ENCODE results near the gene PYGB. TPM values are rescaled to one million over a fixed set of nuclear protein-coding genes. Genes with fewer than 3 reads are reported as not detected.

PYGB gene
- total RNA-seq, 1 donor from 2014 or later = 66.0 TPM

DNA sequence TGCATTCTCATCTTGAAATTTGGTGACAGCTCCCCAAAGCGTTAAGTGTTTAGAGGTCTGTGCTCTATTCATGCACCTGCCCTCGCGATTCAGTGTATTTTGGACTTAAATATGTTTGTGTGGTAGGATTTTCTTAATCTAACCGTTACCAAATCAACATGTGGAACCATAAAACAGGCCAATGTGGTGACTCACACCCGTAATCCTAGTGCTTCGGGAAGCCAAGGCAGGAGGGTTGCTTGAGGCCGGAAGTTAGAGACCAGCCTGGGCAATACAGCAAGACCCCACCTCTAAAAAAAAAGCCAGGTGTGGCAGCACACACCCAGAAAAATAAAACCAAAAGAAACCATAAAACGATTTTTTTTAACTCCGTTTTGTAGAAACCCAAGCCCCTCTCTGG is 31.5 kb downstream of the PYGB start:
- DNase-seq (ENCODE audit: low spot score in 2 of 2) = no peak
- FAIRE-seq = no peak

DNA sequence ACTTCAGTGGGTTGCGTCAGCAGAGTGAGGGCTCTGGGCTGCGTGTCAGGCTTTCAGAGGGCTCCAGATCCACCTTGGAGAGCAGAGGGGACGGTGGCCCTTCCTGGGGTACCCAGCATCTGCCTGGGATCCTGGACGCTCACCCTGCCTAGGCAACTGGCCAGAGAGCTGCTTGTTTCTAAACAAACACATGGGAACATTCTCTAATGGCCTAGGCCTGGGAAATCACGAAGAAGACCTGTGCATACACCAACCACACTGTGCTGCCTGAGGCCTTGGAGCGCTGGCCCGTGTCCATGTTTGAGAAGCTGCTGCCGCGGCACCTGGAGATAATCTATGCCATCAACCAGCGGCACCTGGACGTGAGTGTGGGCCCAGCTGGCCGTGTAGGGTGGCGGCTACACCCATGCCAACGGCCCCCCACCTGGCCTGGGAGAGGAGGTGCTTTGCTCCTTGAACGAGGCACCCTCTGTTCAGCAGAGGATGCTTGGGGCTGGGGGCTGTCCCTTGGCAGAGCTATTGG is 32.2 kb downstream of the PYGB start:
- DNase-seq (ENCODE audit: low spot score in 2 of 2) (no peak), FAIRE-seq (no peak)

DNA sequence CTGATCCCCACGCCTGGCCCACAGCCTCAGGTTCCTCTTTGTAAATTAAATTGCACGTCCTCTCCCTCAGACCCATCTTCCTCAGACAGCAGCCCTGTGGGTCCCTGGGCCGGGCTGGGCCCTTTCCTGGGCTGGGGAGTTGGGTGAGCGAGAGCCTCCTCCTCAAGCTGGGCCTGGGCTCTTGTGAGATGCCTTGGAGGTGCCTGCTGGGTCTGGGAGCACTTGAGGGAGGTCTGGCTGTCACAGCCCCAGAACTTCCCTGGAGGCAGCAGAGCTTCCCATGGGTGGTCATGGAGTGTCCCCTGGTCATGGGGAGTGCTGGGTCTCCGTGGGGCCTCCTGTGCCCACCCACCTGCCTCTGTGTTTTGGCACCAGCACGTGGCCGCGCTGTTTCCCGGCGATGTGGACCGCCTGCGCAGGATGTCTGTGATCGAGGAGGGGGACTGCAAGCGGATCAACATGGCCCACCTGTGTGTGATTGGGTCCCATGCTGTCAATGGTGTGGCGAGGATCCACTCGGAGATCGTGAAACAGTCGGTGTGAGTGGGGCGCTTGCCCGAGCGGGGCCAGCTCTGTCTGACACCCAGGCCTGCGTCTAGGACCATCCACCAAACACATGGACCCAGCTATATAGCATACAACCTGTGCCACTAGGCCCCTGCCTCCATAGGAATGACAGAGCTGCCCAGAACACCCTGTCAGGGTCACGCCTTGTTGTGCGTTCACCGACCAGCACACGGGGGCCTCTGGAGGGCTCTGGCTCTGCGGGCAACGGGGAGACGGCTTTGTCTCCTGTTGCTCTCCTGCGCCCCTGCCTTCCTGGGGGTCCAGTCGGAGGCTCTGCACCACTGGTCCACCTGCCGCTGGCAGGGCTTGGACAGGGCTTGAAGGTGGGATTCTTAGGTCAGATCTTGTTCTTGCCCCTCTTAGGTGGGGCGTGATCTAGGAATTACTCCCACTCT is 33.0 kb downstream of the PYGB start:
- no peak for FAIRE-seq
- DNase-seq (ENCODE audit: low spot score in 2 of 2) = no peak

DNA sequence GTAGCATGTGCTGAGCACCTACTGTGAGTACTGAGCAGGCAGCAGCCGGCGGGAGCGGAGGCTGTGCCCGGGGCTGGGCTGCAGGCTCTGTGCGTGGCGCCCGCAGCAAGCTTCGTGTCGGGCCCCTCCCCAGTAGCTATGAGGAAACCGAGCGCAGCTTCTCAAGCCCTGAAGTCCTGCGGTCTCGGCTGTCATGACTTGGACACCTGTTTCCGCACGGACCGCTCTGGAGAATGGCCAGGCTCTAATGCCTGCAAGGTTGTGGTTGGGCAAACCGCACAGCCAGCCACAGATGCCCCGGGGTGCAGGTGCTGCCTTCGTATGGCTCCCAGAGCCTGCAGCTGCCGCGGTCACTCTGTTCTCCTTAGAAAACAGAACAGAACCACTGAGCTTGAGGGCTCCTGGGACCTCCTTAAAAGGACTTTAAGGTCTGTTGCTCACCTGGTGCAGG is 33.7 kb downstream of the PYGB start:
- DNase-seq (ENCODE audit: low spot score in 2 of 2) = no peak
- FAIRE-seq = no peak

DNA sequence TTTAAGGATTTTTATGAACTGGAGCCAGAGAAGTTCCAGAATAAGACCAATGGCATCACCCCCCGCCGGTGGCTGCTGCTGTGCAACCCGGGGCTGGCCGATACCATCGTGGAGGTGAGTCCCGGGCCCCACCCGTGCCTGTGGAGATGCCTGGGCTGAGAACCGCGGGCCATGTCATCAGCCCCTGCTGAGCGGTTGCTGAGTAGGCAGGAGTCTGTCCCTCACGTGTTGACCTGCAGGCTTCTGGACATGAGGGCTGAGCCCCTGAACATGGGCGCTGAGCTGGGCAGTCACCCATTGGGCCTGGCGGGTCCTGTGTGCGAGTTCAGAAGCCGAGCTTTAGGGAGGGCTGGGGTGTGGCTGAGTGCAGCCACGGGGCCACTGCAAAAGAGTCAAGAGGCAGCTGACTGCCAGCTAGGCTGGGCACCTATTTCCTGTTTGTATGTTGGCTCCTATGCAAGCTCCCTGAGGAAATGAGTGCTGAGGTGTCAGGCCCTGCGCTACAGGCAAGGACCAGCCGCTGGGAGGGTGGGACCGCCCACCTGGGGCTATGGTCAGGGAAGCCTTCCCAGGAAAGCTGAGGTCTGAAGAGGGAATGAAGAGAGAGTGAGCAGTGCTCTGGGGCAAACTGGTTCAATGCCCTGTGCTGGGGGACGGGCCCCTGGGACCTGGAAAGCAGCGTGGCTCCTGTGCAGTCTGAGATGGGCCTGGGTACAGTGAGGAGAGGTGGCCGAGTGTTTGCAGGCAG is 34.3 kb downstream of the PYGB start:
- no peak for FAIRE-seq
- DNase-seq (ENCODE audit: low spot score in 2 of 2) = no peak

DNA sequence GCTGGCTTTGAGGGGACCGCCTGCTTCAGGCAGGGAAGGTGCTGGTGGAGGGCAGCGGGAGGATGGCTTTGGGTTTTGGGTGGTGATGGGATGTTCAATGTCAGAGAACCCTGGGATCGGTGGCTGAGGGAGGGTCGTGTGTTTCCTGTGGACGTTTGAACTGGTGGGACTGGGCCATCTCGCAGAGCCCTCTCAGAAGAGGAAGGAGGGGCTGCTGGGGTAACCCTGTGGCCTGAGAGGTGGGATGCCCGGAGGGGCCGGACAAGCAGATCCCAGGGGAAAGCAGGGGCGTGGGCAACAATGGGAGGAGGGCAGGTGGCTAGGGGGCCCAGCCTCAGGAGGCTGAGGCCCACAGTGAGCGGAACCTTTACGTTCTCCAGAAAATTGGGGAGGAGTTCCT is 34.9 kb downstream of the PYGB start:
- DNase-seq (ENCODE audit: low spot score in 2 of 2) (no peak), FAIRE-seq (no peak)

DNA sequence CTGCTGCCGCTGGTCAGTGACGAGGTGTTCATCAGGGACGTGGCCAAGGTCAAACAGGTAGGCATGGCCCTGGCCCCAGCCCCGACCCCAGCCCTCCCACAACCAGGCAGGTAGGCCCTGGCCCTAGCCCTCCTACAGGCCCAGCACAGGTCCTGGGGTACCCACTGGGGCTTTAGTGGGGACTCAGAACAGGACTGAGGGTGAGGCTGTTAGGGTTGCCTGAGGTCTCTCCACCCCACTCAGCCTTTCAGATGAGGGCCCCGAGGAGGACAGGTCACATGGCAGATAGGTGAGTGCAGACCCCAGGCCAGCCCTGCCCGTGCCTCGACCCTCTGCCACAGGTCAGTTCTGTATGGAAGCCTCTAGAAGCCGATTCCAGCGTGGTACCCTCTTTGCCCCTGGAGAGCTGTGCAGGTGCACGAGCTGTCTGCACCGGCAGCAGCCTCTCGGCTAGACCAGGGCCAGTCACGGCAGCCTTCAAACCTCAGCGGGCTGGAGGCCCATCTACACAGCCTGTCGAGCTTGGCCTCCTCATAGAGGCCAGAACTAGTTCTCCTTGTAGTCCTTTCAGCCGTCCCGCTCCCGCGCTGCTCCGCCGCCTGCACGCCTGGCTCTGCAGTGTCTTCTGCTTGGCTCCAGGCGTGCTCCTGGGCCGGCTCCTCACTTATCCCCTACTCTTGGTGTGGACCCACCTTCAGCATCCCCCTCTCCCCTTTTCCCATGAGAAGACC is 35.5 kb downstream of the PYGB start:
- FAIRE-seq (no peak), DNase-seq (ENCODE audit: low spot score in 2 of 2) (no peak)

DNA sequence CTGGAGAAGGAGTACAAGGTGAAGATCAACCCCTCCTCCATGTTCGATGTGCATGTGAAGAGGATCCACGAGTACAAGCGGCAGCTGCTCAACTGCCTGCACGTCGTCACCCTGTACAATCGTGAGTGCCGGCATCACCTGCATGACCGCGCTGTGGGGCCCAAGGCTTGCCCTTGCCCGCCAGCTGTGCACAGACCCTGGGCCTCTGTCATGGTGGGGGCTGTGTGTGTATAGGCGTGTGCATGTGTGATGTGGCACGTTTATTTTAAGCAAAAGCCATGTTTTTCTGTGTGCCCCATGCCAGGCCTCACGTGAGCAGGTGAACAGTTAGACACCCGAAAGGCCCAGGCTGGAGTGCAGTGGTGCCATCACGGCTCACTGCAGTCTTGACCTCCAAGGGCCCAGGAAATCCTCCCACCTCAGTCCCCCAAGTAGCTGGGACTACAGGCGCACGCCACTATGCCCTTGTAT is 36.3 kb downstream of the PYGB start:
- FAIRE-seq = no peak
- DNase-seq (ENCODE audit: low spot score in 2 of 2) = no peak

DNA sequence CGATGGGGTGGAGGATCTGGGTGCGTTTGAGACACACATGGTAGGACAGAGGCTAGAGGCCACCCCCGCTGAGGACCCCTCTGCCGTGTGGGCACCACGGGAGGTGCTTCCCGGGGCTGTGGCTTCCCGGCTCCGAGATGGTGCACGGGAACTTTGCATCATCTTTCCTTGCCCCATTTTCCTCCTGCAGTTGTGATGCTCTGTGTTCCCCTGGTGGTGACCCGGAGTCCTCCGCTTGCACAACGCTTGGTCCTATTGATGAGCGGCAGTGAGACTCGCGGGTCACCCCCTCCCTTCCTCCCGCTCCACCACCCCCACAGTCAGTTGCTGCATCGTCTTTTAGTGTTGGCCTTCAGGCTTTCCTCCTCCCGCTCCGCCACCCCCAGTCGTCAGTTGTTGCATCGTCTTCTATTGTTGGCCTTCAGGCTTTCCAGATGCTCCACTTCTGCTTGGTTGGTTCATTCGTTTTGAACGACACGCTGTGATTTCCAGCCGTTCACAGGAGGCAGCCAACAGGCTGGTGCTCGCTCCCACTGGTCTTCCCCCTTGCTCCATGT is 37.3 kb downstream of the PYGB start:
- DNase-seq (ENCODE audit: low spot score in 2 of 2) (no peak), FAIRE-seq (no peak)

DNA sequence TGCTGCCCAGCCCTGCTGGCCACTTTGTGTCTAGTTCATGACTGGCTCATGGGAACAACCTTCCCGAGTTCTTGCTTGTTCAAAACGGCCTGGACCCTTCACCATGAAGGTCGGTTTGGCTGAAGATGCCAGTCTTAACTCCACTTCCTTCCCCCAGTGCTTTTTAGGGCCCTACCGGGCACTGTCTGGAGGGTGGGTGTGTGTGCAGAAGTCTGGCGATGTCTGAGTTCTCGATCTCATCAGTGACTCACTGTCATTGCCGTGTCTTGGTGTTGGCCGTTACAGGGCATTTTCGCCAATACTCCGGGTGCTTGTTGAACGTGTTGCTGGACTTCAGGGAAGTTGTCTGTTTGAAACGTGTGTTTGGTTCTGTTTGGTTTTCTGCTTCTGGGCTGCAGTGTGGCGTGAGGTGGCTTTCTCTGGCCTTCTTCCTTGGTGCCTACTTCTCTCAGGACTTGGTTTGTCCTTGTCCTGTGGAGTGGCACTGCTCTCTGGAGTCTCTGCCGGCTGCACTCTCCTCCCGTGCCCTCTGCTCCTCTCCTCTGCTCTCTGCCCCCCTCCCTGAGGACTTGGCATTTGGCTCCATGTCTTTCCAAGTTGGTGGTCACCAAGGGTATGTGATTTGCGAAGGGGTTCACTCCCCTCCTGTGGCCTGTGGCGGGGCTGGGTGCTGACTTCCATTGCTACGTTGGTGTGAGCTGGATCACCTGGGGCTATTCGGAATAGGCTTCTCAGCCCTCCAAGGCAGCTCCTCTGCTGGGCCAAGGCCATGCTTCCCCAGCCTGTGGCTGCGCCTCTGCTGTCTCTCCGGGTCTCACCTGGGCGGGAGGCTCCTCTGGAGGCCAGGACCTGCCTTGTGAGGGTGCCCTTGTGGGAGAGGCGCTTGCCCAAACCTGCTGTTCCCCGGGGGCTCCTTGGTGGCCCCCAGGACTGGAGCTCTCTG is 38.2 kb downstream of the PYGB start:
- FAIRE-seq (no peak), DNase-seq (ENCODE audit: low spot score in 2 of 2) (no peak)

DNA sequence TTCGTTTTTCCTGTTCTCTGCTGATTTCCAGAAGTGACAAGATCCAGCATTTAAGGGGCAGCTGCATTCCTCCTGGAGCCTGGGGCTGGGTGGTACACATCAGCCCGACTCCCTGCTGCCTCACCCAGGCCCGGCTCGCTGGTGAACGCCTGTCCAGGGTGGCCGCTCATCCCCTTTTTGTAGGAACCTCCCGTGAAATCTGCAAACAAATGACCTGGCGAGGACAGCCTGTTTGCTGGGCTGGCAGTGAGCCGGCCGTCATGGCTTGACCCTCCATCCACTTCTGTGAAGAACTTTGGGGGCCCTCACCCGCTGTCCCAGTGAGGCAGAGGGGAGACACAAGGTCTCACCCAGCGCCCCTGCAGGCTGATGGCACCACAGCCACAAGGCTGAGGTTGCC is 39.0 kb downstream of the PYGB start:
- FAIRE-seq (no peak), DNase-seq (ENCODE audit: low spot score in 2 of 2) (no peak)

DNA sequence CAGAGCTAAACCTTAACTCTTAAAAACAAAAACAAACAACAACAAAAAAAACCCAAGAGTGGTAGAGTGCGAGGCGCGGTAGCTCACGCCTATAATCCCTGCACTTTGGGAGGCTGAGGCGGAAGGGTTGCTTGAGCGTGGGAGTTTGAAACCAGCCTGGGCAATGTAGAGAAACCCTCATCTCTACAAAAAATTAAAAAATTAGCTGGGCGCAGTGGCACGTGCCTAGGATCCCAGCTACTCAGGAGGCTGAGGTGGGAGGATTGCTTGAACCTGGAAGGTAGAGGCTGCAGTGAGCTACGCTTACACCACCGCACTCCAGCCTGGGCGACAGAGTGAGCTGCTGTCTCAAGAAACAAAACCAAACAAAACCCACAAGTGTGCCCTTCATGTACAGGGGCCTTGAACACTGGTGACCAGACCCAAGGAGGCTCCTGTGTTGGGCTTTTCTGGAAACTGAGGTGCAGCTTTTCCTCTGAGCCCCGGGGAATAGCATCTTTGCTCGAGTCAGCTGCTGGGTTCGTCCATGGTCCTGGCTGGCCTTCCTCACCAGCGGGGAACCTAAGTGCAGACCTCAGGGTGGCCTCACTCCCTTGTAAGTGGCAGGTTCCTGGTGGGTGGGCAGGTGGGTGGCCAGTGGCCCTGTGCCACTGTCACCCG is 39.9 kb downstream of the PYGB start:
- no peak for FAIRE-seq
- no peak for DNase-seq (ENCODE audit: low spot score in 2 of 2)

DNA sequence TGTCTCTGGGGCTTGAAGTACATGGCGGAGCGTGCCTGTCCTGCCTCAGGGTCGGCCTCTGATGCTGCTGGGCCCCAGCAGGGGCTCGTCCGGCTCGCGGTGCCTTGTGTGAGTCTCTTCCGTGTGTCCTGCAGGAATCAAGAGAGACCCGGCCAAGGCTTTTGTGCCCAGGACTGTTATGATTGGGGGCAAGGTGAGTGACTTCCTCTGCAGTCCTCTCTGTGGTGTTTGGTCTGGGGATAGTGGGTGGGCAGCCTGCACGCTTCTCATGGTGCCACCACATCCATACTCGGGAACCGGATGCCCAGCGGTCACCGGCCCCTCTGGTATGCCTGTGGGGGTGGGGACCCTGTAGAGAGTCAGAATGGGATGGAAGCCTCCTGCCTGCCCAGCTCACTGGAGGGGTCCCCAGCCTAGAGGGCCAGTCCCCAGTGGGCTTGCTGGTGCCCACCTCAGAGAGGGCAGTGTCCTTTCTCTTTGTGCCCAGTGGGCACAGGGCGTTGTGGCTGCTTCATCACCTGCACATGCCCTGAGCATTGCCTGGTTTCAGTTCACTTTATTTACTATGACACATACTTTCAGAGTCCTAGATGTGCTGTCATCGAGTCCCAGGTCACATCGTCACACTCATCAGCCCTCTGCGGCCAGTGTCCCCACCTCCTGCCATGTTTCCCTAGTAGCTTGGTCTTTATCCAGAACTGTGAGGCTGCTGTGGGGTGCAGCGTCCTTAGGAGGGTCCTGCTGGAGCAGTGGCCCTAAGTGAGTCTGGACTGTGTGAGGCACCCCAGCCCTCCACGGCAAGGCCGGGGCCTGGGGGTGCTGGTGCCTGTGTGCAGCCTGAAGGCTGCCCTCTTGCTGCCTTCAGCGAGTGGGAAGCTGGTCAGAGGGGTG is 40.7 kb downstream of the PYGB start:
- no peak for FAIRE-seq
- DNase-seq (ENCODE audit: low spot score in 2 of 2) = no peak

DNA sequence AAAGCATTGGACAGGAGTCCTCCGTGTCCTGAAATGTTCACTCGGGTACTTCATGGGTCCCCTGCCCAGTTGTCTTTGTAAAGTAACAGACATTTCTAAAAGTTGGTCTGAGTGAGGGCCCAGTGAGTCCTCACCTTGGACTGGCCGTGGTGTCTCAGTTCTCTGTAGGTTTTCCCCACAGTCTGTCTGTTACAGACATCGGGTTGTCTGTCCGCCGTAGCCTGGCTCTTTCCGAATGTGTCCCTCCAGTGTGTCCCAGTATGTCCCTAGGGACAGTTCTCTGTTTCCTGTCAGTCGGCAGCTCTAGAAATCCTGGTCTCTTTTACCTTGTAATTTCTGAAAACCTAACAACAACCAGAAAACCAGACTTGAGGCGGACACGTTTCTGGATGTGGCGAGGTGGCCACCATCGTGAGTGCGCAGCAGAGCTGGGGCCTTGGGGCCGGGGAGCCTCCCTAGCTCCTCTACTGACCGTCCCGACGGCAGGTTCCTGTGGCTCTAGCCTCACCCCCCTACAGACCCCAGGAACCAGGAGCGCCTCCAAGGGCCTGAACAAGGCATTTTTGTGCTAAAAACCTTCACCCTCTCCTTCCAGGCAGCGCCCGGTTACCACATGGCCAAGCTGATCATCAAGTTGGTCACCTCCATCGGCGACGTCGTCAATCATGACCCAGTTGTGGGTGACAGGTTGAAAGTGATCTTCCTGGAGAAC is 42.2 kb downstream of the PYGB start:
- FAIRE-seq = no peak

DNA sequence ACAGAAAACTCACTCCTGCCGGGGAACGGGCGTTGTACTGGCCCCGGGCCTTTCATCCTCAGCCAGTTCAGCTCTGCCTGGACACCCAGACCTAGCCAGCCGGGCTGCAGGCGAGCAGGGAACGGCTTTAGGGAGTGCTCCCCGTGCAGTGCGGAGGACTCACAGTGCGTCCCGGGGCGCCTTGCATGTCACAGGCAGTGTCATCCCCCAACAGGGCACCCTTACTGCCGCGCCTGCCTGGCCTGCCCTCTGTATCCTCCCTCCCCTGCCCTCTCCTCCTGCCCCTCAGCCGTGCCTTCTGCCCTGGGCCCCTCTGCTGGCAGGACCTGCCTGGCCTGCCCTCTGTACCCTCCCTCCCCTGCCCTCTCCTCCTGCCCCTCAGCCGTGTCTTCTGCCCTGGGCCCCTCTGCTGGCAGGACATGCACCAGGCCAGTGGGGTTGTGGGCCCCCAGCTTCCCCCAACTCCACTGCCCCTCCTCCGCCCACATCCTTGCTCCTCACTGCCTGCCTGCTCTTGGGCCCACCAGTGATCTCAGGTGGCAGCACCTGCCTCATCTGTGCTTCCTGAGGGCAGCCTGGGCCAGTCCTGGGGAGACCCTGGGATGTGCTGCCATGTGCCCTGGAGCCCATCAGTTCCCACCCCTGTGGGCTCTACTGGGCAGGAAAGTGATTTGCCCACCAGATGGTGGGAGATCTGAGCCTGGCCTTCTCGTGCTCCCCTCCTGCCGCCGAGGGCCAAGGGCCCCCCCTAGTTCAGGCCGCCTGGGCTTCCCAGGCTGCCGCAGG is 43.0 kb downstream of the PYGB start:
- FAIRE-seq = no peak

More for the DNA sequence above, 42.2 kb downstream of the PYGB start:
- DNase-seq (ENCODE audit: low spot score in 2 of 2) = no peak

More for the DNA sequence above, 43.0 kb downstream of the PYGB start:
- DNase-seq (ENCODE audit: low spot score in 2 of 2) = no peak

Measured in frontal cortex (tissue), 4 donors.